Natural killer cell (primary cell): ENCODE measurements around the gene ZNF385D. TPM values are rescaled to one million over a fixed set of nuclear protein-coding genes. Genes with fewer than 3 reads are reported as not detected.

Source experiments
- ATAC-seq, 3 donors: fragments of 150-1000 bp in 2 of 3; fragments of 200-7000 bp in 1 of 3; cut with Tn5 transposase; 1 replicate in 1 of 3; 2 replicates in 2 of 3; pipeline ENCODE4 v1.10.0; 2021; ENCODE audit warnings: mild to moderate bottlenecking in 2 of 3, moderate library complexity in 2 of 3
- DNase-seq, 2 donors: peaks; one replicate each; pipeline versions ENCODE4 v3.0.0 to v3.0.0-alpha.2; 2013 to 2021; ENCODE audit warnings: mixed read lengths in 1 of 2
- H3K27ac ChIP-seq: one replicate; pipeline ENCODE4 v1.5.1; 2013; ENCODE audit warnings: mild to moderate bottlenecking, low read length
- H3K27me3 ChIP-seq: one replicate; pipeline ENCODE4 v1.6.1; 2013; ENCODE audit warnings: low read length; ENCODE audit not compliant: control insufficient read depth, insufficient read depth
- H3K36me3 ChIP-seq: one replicate; pipeline ENCODE4 v1.6.1; 2013; ENCODE audit warnings: low read length; ENCODE audit not compliant: control insufficient read depth, insufficient read depth
- H3K4me1 ChIP-seq: one replicate; pipeline ENCODE4 v1.6.1; 2013; ENCODE audit warnings: low read length; ENCODE audit not compliant: control insufficient read depth, insufficient read depth
- H3K4me3 ChIP-seq: one replicate; pipeline ENCODE4 v1.5.1; 2013; ENCODE audit warnings: low read length
- H3K9me3 ChIP-seq: one replicate; pipeline ENCODE4 v1.6.1; 2013; ENCODE audit warnings: low read length; ENCODE audit not compliant: control insufficient read depth, insufficient read depth
- H3K27ac Mint-ChIP-seq, 2 donors: one replicate each; pipeline ENCODE4 v1.8.0; 2022; ENCODE audit warnings: mild to moderate bottlenecking in 2 of 2, mixed read lengths in 2 of 2, moderate library complexity in 1 of 2
- H3K27me3 Mint-ChIP-seq, 2 donors: one replicate each; pipeline ENCODE4 v1.8.0; 2022; ENCODE audit warnings: low read depth in 2 of 2, mixed read lengths in 2 of 2
- H3K36me3 Mint-ChIP-seq: one replicate; pipeline ENCODE4 v1.8.0; 2022; ENCODE audit warnings: mixed read lengths
- H3K4me1 Mint-ChIP-seq, 2 donors: one replicate each; pipeline ENCODE4 v1.8.0; 2022; ENCODE audit warnings: mixed read lengths in 2 of 2
- H3K4me3 Mint-ChIP-seq: one replicate; pipeline ENCODE4 v1.8.0; 2022; ENCODE audit warnings: mild to moderate bottlenecking, moderate library complexity, mixed read lengths
- H3K9me3 Mint-ChIP-seq, 2 donors: one replicate each; pipeline ENCODE4 v1.8.0; 2022; ENCODE audit warnings: mixed read lengths in 2 of 2
- WGBS: methylation state at CpG from one replicate; pipeline ENCODE4 v1.1.7; 2013; ENCODE audit warnings: missing lambda C conversion rate; ENCODE audit not compliant: insufficient coverage; 5-methylcytosine and 5-hydroxymethylcytosine counted together
- intact Hi-C: fragments of 100-400 bp; cut with micrococcal nuclease; formaldehyde crosslinking; loops from one replicate; pipeline ENCODE4 v1.14.2; 2022
- total RNA-seq, 4 donors: library from RNA; stranded (reverse); fragments of 120-200 nt in 1 of 4; gene quantifications; one replicate each; pipeline versions ENCODE4 v1.2.3 to v1.2.4, GENCODE V29; 2013 to 2022
- TF ChIP-seq, protein P1 (sequence below): fragments of 200-600 bp; IDR thresholded peaks from one replicate; pipeline ENCODE4 v1.8.0; 2022; ENCODE audit warnings: antibody characterized with exemption

ZNF385D gene
- total RNA-seq, 3 donors from 2014 or later (not counting 1 experiment from before 2014, with no cell fraction given): 0.02 to 0.31 (median 0.25) TPM

DNA sequence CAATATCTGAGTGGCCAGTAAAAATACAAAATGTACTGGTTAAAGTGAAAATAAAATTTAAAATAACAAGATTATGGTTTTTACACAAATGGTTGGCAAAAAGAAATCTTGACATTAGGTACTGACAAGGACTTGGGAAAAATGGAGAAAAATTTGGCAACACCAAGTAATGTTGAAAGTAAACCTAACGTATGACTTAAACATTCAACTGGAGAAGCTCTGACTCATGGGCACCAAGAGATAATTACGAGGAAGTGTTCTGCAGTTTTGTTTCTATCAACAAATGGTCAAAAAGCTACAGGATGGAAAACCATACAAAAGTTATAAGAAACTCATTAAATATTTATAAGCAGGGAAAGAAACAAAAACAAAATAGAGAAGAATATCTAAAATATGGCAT lies 177.7 kb downstream of the ZNF385D start:
- Mint-ChIP-seq H3K27ac (no peak overlapping the region), H3K4me1 (no peaks in the 10 kb centered on the region), H3K27me3 (no peaks in the 10 kb centered on the region), H3K4me3 (no peak overlapping the region), H3K36me3 (peaks cover 10% of the 10 kb centered on the region), H3K9me3 (peaks cover 5 to 13% of the 10 kb centered on the region in 2 donors)
- intact Hi-C loops: no loop called here
- WGBS: 92% methylated on average over 2 of the region's 2 CpGs
- TF ChIP-seq, protein P1, sequence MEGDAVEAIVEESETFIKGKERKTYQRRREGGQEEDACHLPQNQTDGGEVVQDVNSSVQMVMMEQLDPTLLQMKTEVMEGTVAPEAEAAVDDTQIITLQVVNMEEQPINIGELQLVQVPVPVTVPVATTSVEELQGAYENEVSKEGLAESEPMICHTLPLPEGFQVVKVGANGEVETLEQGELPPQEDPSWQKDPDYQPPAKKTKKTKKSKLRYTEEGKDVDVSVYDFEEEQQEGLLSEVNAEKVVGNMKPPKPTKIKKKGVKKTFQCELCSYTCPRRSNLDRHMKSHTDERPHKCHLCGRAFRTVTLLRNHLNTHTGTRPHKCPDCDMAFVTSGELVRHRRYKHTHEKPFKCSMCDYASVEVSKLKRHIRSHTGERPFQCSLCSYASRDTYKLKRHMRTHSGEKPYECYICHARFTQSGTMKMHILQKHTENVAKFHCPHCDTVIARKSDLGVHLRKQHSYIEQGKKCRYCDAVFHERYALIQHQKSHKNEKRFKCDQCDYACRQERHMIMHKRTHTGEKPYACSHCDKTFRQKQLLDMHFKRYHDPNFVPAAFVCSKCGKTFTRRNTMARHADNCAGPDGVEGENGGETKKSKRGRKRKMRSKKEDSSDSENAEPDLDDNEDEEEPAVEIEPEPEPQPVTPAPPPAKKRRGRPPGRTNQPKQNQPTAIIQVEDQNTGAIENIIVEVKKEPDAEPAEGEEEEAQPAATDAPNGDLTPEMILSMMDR: no peak
- H3K27ac ChIP-seq: no peak overlapping the region
- ATAC-seq: no peak
- no peaks in the 10 kb centered on the region for H3K36me3 ChIP-seq
- no peak for DNase-seq
- H3K4me1 ChIP-seq: no peaks in the 10 kb centered on the region
- no peaks in the 10 kb centered on the region for H3K27me3 ChIP-seq
- H3K4me3 ChIP-seq: no peak overlapping the region
- H3K9me3 ChIP-seq: no peaks in the 10 kb centered on the region

DNA sequence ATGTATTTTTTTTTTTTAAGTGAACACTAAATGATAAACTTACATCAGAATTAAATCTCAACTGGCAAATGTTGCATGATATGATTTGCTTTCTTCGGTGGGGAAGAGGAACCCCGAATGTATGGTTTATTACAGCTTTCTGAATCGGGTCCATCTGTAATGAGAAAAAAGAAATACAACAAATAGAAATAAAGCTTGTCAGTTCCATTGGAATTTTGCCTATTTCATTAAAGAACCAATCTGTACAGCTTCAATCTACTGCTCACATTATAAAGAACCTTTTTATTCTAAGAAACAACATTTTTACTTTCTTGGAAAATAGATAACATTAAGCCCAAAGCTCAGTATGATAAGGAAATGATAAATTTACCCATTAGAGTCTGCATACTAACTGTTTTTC lies 186.5 kb downstream of the ZNF385D start:
- Mint-ChIP-seq H3K9me3 (peaks cover 12 to 13% of the 10 kb centered on the region in 2 donors), H3K4me1 (no peaks in the 10 kb centered on the region), H3K27me3 (no peaks in the 10 kb centered on the region), H3K27ac (no peak overlapping the region), H3K36me3 (peaks cover 6% of the 10 kb centered on the region), H3K4me3 (no peak overlapping the region)
- no peak overlapping the region for H3K4me3 ChIP-seq
- intact Hi-C loops: no loop called here
- no peaks in the 10 kb centered on the region for H3K27me3 ChIP-seq
- WGBS: no CpG with 5 or more reads among the region's 3 CpGs
- ATAC-seq (no peak), DNase-seq (no peak)
- TF ChIP-seq, protein P1: no peak
- no peak overlapping the region for H3K27ac ChIP-seq
- no peaks in the 10 kb centered on the region for H3K4me1 ChIP-seq
- peaks cover 9% of the 10 kb centered on the region for H3K9me3 ChIP-seq
- H3K36me3 ChIP-seq: no peaks in the 10 kb centered on the region

DNA sequence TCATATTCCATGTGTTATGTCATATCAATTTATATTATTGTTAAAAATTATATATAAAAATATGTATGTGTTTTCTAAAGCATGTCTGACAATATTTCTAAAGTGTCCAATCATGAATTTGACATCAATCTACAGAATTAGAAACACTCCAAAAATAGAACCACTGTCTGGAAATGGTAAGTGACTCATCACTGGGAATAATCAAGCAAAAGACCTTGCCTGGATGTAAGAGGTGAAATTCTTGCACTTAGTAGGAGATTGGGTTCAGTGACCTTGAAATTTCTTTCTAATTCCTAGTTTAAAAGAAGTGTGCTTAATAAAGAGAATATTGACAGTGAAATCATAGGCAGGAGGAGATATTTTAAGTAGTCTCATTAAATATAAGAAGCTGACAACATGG lies 188.8 kb downstream of the ZNF385D start:
- Histone ChIP-seq H3K9me3 (peaks cover 9% of the 10 kb centered on the region), H3K4me3 (no peak overlapping the region), H3K27ac (no peak overlapping the region), H3K36me3 (no peaks in the 10 kb centered on the region), H3K4me1 (no peaks in the 10 kb centered on the region), H3K27me3 (no peaks in the 10 kb centered on the region)
- DNase-seq (no peak), ATAC-seq (no peak)
- H3K27ac Mint-ChIP-seq: no peak overlapping the region
- H3K9me3 Mint-ChIP-seq: peaks cover 22% of the 10 kb centered on the region in 2 donors
- peaks cover 19% of the 10 kb centered on the region for H3K36me3 Mint-ChIP-seq
- TF ChIP-seq, protein P1: no peak
- no peaks in the 10 kb centered on the region for H3K27me3 Mint-ChIP-seq
- H3K4me3 Mint-ChIP-seq: no peak overlapping the region
- H3K4me1 Mint-ChIP-seq: no peaks in the 10 kb centered on the region
- intact Hi-C loops: no loop called here

DNA sequence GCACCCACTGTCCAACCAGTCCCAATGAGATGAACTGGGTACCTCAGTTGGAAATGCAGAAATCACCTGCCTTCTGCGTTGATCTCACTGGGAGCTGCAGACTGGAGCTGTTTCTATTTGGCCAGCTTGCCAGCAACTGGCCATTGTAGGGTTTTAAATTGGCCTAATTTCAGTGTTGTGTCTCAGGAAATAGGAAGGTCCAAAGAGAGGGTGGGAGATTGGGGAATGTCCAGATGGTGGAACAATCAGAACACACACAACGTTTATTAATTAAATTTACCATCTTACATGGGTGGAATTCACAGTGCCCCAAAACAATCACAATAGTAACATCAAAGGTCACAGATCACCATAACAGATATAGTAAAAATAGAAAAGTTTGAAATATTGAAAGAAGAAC lies 189.5 kb downstream of the ZNF385D start:
- H3K36me3 ChIP-seq: no peaks in the 10 kb centered on the region
- 83% methylated on average over 1 of the region's 2 CpGs for WGBS
- no peaks in the 10 kb centered on the region for H3K4me1 ChIP-seq
- TF ChIP-seq, protein P1: no peak
- Mint-ChIP-seq H3K4me3 (no peak overlapping the region), H3K4me1 (no peaks in the 10 kb centered on the region), H3K27ac (no peak overlapping the region), H3K9me3 (peaks cover 15 to 25% of the 10 kb centered on the region in 2 donors), H3K36me3 (peaks cover 19% of the 10 kb centered on the region), H3K27me3 (no peaks in the 10 kb centered on the region)
- no peak overlapping the region for H3K27ac ChIP-seq
- peaks cover 9% of the 10 kb centered on the region for H3K9me3 ChIP-seq
- DNase-seq (no peak), ATAC-seq (no peak)
- intact Hi-C loops: no loop called here
- H3K27me3 ChIP-seq: no peaks in the 10 kb centered on the region
- H3K4me3 ChIP-seq: no peak overlapping the region
